IPS-20b (cell line): Measurements from ENCODE around the gene SLC6A3.

Experiments
- H3K27ac ChIP-seq: one replicate; pipeline ENCODE4 v1.5.1; 2013; ENCODE audit warnings: low read length
- H3K27me3 ChIP-seq: 2 replicates; pipeline ENCODE4 v1.6.1; 2013; ENCODE audit warnings: mild to moderate bottlenecking, low read length, inconsistent platforms; ENCODE audit not compliant: insufficient read depth
- H3K36me3 ChIP-seq: 2 replicates; pipeline ENCODE4 v1.6.1; 2013; ENCODE audit warnings: low read depth, mild to moderate bottlenecking, inconsistent platforms, low read length, moderate library complexity; ENCODE audit not compliant: insufficient read depth
- H3K4me1 ChIP-seq: 2 replicates; pipeline ENCODE4 v1.6.1; 2013; ENCODE audit warnings: mild to moderate bottlenecking, control low read depth, inconsistent platforms, low read length, moderate library complexity; ENCODE audit not compliant: insufficient read depth
- H3K4me3 ChIP-seq: 2 replicates; pipeline ENCODE4 v1.5.1; 2013; ENCODE audit warnings: mild to moderate bottlenecking, low read length, inconsistent platforms
- H3K9ac ChIP-seq: 2 replicates; pipeline ENCODE4 v1.6.1; 2013; ENCODE audit warnings: low read depth, mild to moderate bottlenecking, inconsistent platforms, low read length, moderate library complexity
- H3K9me3 ChIP-seq: 2 replicates; pipeline ENCODE4 v1.6.1; 2013; ENCODE audit warnings: mild to moderate bottlenecking, low read depth, low read length, inconsistent platforms; ENCODE audit not compliant: insufficient read depth

The SLC6A3 gene

DNA sequence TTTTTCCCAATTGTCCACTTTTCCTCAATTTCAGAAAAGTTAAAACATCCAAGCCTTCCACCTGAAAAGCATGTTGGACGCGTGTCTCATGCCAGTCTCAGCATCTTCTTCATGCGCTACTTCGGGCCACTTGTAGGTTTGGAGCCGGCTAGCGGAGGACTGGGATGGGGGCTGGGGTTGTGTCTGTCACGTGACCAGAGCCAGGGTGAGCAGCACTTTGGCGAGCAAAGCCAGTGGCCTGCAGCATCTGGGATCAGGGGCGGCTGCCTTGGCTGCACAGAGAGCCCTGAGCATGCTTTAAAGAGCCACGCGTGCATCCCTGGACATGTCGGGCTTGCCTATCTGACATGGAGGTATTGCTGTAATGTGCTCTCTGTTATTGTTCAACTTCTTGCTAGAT lies 41.2 kb downstream of the SLC6A3 start:
- Histone ChIP-seq H3K27ac (no peak overlapping the region), H3K9me3 (no peaks in the 10 kb centered on the region; the same call in 1 of the 2 replicates), H3K4me1 (no peaks in the 10 kb centered on the region), H3K36me3 (no peaks in the 10 kb centered on the region), H3K4me3 (no peak overlapping the region), H3K9ac (no peak overlapping the region), H3K27me3 (no peaks in the 10 kb centered on the region)

GRCh38 chr5:1402611-1403255 lies 42.5 kb downstream of the SLC6A3 start:
- Histone ChIP-seq H3K9me3 (no peaks in the 10 kb centered on the region; the same call in 1 of the 2 replicates), H3K9ac (no peak overlapping the region), H3K4me3 (no peak overlapping the region), H3K4me1 (no peaks in the 10 kb centered on the region), H3K36me3 (no peaks in the 10 kb centered on the region), H3K27me3 (peaks cover 3% of the 10 kb centered on the region; the same call in 1 of the 2 replicates), H3K27ac (no peak overlapping the region)

- H3K9me3 ChIP-seq = no peaks in the 10 kb centered on the region; the same call in 1 of the 2 replicates
- no peak overlapping the region for H3K4me3 ChIP-seq
- no peak overlapping the region for H3K9ac ChIP-seq
- peaks cover 3% of the 10 kb centered on the region; the same call in 1 of the 2 replicates for H3K27me3 ChIP-seq
- H3K4me1 ChIP-seq = no peaks in the 10 kb centered on the region
- H3K27ac ChIP-seq = no peak overlapping the region
- no peaks in the 10 kb centered on the region for H3K36me3 ChIP-seq
Observed at GRCh38 chr5:1401536-1402138, 43.6 kb downstream of the SLC6A3 start.

- H3K36me3 ChIP-seq = no peaks in the 10 kb centered on the region
- H3K9me3 ChIP-seq = no peaks in the 10 kb centered on the region; the same call in 1 of the 2 replicates
- no peak overlapping the region for H3K4me3 ChIP-seq
- no peak overlapping the region for H3K9ac ChIP-seq
- peaks cover 3% of the 10 kb centered on the region; the same call in 1 of the 2 replicates for H3K27me3 ChIP-seq
- no peak overlapping the region for H3K27ac ChIP-seq
- no peaks in the 10 kb centered on the region for H3K4me1 ChIP-seq
Observed at GRCh38 chr5:1400936-1401335, 44.3 kb downstream of the SLC6A3 start.

DNA sequence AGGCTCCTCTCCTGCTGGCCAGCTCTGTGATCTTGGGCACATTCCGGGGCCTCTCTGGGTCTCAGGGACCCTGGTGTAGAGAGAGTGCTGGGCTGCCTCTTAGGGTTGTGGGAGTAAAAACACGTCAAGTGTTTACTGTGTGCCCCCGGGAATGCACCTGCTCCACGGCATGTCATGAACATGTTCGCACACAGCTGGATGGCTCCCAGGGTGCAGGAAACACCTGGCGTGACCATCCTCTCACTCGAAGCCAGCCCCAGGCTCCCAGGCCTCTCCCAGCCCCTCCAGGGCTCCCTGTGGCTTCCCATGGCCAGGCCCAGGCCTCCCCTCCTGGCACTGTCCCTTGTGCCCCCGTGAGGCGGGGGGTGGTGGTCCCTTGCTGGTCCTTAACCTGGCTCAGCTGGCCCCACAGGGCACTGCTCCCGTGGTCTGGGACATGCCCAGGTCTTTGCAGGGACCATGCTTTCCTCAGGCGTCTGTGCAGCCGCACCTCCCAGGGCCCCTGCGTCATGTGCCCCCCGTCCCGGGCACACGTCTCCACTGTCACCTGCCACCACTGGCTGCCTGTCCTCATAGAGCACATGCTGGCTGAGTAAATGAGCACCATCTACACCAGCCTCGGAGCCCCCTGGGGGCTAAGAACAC lies 44.9 kb downstream of the SLC6A3 start:
- no peaks in the 10 kb centered on the region for H3K4me1 ChIP-seq
- no peak overlapping the region for H3K9ac ChIP-seq
- no peak overlapping the region for H3K27ac ChIP-seq
- H3K27me3 ChIP-seq = peaks cover 3% of the 10 kb centered on the region; the same call in 1 of the 2 replicates
- no peaks in the 10 kb centered on the region; the same call in 1 of the 2 replicates for H3K9me3 ChIP-seq
- no peaks in the 10 kb centered on the region for H3K36me3 ChIP-seq
- H3K4me3 ChIP-seq = no peak overlapping the region

DNA sequence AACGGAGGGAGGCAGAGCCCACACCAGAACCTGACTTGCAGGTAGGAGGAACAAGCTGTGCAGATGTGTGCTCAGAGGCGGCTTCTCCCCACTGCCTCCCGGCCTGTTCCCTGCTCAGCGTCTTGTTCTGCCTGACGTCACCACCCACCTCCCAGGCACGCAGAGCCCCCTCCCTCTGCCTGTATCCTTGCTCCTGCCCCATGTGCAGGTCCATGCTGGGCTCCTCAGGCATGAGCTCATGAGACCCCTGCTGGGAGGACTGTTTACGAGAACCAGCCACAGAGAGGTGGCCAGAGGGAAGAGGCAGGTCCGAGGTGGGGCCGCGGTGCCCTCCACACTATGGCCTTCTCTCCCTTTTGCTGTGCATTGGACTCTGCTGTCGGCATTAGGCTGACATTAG lies 45.5 kb downstream of the SLC6A3 start:
- H3K4me1 ChIP-seq = no peaks in the 10 kb centered on the region
- H3K9me3 ChIP-seq = no peaks in the 10 kb centered on the region; the same call in 1 of the 2 replicates
- H3K27ac ChIP-seq = no peak overlapping the region
- H3K9ac ChIP-seq = no peak overlapping the region
- peaks cover 3% of the 10 kb centered on the region; the same call in 1 of the 2 replicates for H3K27me3 ChIP-seq
- H3K36me3 ChIP-seq = no peaks in the 10 kb centered on the region
- no peak overlapping the region for H3K4me3 ChIP-seq

GRCh38 chr5:1396293-1396816 lies 48.9 kb downstream of the SLC6A3 start:
- Histone ChIP-seq H3K4me3 (no peak overlapping the region), H3K27me3 (peaks cover 3% of the 10 kb centered on the region; the same call in 1 of the 2 replicates), H3K27ac (no peak overlapping the region), H3K9ac (no peak overlapping the region), H3K9me3 (no peaks in the 10 kb centered on the region; the same call in 1 of the 2 replicates), H3K36me3 (no peaks in the 10 kb centered on the region), H3K4me1 (no peaks in the 10 kb centered on the region)

DNA sequence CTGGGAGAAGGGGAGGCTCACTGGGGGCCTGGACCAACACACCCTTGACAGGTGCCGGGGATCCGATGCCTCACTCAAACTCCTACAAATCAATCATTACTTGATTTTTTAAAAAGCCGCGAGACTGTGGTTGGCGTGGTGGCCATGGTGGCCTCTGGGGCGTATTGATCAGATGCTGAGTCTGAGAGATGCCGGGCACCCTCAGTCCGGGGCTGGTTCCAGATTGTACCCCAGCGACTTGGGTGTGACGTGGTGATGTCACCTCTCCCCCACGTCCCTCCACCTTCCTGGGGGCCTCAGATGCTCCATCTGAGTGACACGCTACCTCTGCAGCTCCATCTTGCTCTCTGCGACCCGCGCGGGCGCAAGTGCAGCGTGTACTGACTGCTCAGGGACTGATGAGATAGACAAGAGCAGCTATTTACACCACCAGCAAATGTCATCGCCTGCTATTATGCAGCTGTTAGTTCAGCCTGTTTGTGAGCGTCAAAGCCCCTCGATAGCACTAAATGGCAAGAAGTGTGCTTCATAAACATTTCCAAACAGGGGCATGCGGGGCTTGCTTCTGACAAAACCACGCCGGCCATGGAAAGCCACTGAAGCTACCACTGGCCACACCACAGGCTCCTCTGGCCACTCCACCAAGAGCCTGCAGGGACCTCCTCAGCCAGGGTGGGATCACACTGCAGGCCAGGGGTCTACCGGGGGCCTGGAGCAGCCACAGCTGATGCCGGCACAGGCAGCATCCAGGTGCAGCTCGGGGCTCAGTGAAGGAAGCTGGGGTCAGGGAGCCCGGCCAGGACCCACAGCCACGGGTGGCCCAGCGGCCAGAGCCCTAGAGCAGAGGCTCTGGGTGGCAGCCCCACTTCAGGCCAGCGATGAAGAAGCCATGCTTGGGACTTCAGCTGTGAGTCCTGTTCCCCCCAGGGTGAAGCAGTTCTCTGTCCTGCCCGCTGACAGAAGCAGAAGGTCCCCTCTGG lies 50.1 kb downstream of the SLC6A3 start:
- Histone ChIP-seq H3K27ac (no peak overlapping the region), H3K27me3 (peaks cover 3% of the 10 kb centered on the region; the same call in 1 of the 2 replicates)

DNA sequence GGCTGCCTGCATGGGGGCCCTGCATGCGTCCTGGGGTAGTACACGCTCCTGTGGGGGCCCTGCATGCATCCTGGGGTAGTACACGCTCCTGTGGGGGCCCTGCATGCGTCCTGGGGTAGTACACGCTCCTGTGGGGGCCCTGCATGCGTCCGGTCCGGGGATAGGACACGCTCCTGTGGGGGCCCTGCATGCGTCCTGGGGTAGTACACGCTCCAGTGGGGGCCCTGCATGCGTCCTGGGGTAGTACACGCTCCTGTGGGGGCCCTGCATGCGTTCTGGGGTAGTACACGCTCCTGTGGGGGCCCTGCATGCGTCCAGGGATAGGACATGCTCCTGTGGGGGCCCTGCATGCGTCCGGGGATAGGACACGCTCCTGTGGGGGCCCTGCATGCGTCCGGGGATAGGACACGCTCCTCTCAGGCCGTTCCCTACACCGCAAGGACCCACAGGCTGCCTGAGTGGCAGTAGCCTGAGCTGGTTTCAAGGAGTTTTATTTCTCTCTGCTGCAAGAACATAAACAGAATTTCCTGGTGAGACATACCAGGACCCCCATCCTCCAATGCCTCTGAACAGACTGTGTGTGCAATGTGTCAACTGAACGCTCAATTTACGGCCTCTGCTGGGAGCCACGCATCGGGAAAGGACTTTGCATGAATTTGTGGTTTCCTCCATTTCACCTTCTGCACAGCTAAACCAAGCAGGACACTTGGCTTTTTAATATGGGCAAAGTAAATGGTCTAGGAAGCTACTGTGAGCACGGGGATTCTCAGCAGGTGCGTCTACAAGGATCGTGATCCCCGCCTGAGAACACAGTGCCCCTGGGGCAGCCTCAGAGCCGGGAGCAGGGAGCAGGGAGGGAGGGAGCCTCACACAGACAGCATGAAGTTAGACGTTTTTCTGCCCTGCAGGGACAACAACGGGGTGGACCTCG lies 51.4 kb downstream of the SLC6A3 start:
- Histone ChIP-seq H3K27ac (no peak overlapping the region), H3K4me1 (no peaks in the 10 kb centered on the region), H3K36me3 (no peaks in the 10 kb centered on the region), H3K27me3 (peaks cover 11% of the 10 kb centered on the region), H3K9me3 (no peaks in the 10 kb centered on the region; the same call in 1 of the 2 replicates), H3K9ac (no peak overlapping the region), H3K4me3 (no peak overlapping the region)

More for the DNA sequence above, 50.1 kb downstream of the SLC6A3 start:
- H3K4me1 ChIP-seq = no peaks in the 10 kb centered on the region
- H3K4me3 ChIP-seq = no peak overlapping the region
- H3K9ac ChIP-seq = no peak overlapping the region
- no peaks in the 10 kb centered on the region for H3K36me3 ChIP-seq
- no peaks in the 10 kb centered on the region; the same call in 1 of the 2 replicates for H3K9me3 ChIP-seq

DNA sequence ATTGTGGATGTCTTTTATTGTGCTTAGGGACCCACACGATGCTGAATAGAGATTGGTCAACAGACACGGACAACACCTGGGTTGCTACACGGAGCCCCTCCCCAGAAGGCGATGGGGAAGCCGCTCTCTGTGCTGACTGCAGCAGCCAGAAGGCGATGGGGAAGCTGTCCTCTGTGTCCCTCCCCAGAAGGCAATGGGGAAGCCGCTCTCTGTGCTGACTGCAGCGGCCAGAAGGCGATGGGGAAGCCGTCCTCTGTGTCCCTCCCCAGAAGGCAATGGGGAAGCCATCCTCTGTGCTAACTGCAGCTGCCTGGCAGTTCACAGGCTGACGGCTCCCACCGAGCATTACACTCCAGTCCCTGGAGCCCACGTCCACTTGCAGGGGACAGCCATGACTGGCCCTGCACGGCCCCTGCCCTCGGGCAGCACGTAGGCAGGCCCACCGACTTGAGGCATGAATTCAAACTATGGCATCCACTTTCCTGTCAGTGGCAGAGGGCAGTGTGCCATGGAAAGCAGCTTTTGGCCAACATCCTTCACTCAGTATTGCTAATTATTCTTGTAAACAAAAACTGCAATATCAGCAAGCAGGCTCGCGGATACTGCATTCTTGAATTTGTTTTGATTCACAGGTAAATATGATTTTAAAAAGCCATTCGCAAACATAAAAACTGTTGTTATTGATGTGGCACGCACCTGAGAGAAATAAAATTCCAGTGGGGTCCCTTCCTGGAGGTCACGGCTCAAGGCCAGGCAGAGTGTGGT lies 52.3 kb downstream of the SLC6A3 start:
- Histone ChIP-seq H3K9ac (no peak overlapping the region), H3K36me3 (no peaks in the 10 kb centered on the region), H3K9me3 (no peaks in the 10 kb centered on the region), H3K27ac (no peak overlapping the region), H3K4me1 (no peaks in the 10 kb centered on the region), H3K27me3 (peaks cover 16% of the 10 kb centered on the region), H3K4me3 (no peak overlapping the region)
